Loucy (cell line): Measurements from ENCODE around the gene ANXA6.

ENCODE experiments used
- CTCF ChIP-seq: fragments of 200-600 bp; sonication (generic); conservative IDR thresholded peaks from 2 replicates; pipeline ENCODE4 v1.5.1; 2014; ENCODE audit warnings: mild to moderate bottlenecking, antibody characterized with exemption, low read length
- EZH2phosphoT487 ChIP-seq: fragments of 200-600 bp; IDR thresholded peaks from 2 replicates; pipeline ENCODE4 v1.6.1; 2018; ENCODE audit warnings: antibody characterized with exemption, mild to moderate bottlenecking, moderate library complexity, borderline replicate concordance

DNA sequence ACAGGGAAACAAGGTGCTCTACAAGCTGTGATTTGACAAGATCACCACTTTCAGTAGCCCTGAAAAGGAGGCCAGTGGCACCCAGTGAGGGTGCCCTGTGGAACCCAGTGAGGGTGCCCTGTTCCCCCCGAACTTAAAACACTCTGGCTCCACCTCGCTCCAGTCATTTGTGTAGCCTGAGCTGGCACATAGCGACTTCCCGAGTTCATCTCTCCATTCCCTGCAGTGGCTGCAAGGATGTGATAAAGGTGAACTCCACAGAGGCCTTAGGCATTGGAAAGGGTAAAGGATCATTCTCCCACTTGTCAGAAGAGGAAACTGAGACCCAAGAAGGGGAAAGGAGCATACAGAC is 21.9 kb upstream of the ANXA6 start:
- no peak for TF ChIP-seq CTCF
- no peak for TF ChIP-seq EZH2phosphoT487
